AG04449 (cell line): ENCODE results near the gene TMEM125.

Experiments used
- CTCF ChIA-PET: fragments of 350-600 bp; formaldehyde crosslinking; extraction: SDS; loops from one replicate; lab custom pipeline; 2021; ENCODE audit warnings: antibody characterized with exemption; lab: Yijun Ruan, JAX
- POLR2A ChIA-PET: fragments of 400-600, 350-600 bp; formaldehyde crosslinking; extraction: SDS; loops from one replicate; lab custom pipeline; 2020; ENCODE audit warnings: antibody characterized with exemption, inconsistent platforms; lab: Yijun Ruan, JAX
- DNase-seq: peaks from one replicate; pipeline ENCODE4 v3.0.0-alpha.2; 2010; ENCODE audit warnings: low read depth, low spot score
- H3K4me3 ChIP-seq: 2 replicates; pipeline ENCODE4 v1.5.1; 2011; ENCODE audit warnings: low read depth, mild to moderate bottlenecking, control low read depth, low read length
- CTCF ChIP-seq: IDR thresholded peaks from one replicate; pipeline ENCODE4 v1.5.1; 2011; ENCODE audit warnings: mild to moderate bottlenecking, moderate library complexity, low read length, control low read depth, inconsistent platforms; ENCODE audit not compliant: insufficient read depth; ENCODE audit errors: missing control alignments

Gene TMEM125

GRCh38 chr1:43293176-43293575, 23.4 kb downstream of the TMEM125 start:
- POLR2A ChIA-PET: no interaction called here
- no peak for DNase-seq
- CTCF ChIA-PET: interaction anchor here (1.0 kb wide), 1 partner anchor 23 kb away, joined by 3 read pairs; no protein-coding TSS in a partner anchor
- H3K4me3 ChIP-seq: no peak overlapping the region
- TF ChIP-seq CTCF: no peak

DNA sequence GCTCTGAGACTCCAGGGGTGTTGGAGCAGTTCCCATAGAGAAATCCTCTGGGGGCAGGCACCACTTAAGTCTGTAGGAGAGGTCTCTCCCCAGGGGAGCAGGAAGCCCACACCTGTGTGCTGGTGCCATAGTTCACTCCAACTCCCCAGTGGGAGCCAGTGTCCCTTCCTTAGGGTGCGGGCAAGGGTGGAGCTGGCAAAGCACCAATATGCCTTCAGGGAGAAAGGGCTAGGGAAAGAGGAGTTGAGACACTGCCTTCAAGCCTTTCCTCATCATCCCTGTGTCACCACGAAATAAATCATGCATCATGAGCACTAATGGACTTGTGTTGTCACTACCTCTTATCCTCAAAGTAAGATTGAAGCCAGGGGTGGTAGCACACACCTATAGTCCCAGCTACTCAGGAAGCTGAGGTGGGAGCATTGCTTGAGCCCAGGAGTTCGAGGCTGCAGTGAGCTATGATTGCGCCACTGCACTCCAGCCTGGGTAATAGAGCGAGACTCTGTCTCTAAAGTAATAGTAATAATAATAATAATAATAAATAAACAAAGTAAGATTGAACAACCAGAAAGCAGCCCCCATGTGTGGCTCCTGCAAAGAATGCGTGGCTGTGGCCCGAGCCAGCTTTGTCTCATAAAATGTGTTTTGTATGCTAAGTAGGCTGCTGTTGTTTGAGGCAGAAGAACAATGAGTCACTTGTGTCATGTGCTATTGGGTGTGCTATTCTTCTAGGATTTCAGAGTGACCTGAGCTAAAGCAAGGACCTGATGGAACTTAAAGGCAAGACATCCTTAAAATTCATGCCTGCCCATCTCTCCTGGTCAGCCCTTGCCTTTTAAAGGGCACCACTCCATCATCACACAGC, 24.3 kb downstream of the TMEM125 start:
- no peak overlapping the region for H3K4me3 ChIP-seq
- no peak for TF ChIP-seq CTCF
- CTCF ChIA-PET: interaction anchor here (1.0 kb wide), 1 partner anchor 23 kb away, joined by 3 read pairs; no protein-coding TSS in a partner anchor
- POLR2A ChIA-PET: no interaction called here
- DNase-seq: no peak

DNA sequence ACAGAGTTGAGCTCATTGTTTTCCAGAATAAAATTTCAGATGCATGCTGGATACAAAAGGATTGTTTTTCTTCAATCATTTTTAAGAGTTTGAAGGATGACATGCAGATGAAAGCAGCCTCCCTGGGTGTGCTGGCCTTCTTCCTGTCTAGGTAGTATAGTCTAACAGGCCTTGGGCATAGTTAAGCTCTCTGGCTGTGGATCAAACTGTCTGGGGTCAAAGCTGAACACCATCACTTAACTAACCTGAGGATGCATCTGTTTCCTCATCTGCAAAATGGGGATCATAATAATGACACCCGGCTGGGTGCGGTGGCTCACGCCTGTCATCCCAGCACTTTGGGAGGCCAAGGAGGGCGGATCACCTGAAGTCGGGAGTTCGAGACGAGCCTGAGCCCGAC, 25.0 kb downstream of the TMEM125 start:
- ChIA-PET CTCF (no interaction called here), POLR2A (no interaction called here)
- no peak overlapping the region for H3K4me3 ChIP-seq
- no peak for DNase-seq
- TF ChIP-seq CTCF: no peak

DNA sequence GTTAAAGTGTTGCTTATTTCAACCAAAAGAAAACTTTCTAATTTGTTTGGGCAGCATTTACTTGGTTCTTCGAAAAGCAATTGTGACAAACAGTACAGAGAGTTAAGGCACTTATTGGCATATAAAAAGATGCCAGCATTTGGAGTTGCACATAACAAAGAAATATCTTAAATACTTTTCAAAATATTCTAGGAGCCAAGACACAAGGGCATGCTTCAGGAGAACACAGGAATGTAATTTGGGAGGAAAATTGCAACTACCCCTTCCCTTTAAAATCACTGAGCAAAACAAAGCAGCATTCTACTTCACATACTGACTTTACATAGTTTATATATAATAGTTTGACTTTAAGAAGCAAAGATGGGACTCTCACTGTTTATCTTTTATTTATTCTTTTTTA, 26.4 kb downstream of the TMEM125 start:
- no peak overlapping the region for H3K4me3 ChIP-seq
- CTCF ChIA-PET: no interaction called here
- DNase-seq: no peak
- no peak for TF ChIP-seq CTCF
- POLR2A ChIA-PET: interaction anchor here (0.9 kb wide), 1 partner anchor 17 kb away, joined by 3 read pairs; no protein-coding TSS in a partner anchor

DNA sequence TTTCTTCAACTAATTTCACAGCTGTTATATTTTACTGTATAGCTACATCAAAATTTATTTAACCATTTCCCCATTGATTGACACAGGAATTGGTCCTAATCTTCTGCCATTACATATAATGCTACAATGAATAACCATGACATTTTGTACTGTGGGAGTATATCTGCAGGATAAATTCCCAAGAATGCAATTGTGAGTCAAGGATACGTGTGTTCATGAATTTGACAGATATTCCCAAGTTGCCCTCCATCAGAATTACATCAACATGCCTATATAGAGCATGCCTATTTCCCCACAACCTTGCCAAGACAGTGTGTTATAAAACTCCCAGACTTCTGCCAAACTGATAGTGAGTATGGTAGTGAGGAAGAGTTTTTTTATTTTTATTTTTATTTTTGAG, 28.3 kb downstream of the TMEM125 start:
- DNase-seq: no peak
- ChIA-PET CTCF (no interaction called here), POLR2A (interaction anchor here (0.7 kb wide), 1 partner anchor 10 kb away, joined by 3 read pairs; no protein-coding TSS in a partner anchor)
- TF ChIP-seq CTCF: no peak
- H3K4me3 ChIP-seq: no peak overlapping the region

GRCh38 chr1:43299101-43299500, 29.3 kb downstream of the TMEM125 start:
- no peak overlapping the region for H3K4me3 ChIP-seq
- ChIA-PET POLR2A (no interaction called here), CTCF (no interaction called here)
- TF ChIP-seq CTCF: no peak
- no peak for DNase-seq
